NCI-H1105 (cell line): Measurements from ENCODE around the gene GRB10.
"Not testable (repeated sequence)": the region's sequence is repeated elsewhere in the genome, so short reads cannot be mapped to it uniquely, and the experiment has no call there.

Source experiments
- DNase-seq: peaks from one replicate; lab custom pipeline; 2025; lab: John Stamatoyannopoulos, UW

GRB10 gene

GRCh38 chr7:50607524-50608125 is 175.1 kb downstream of the GRB10 start:
- DNase-seq: no peak

- DNase-seq: no peak
Measured at GRCh38 chr7:50605059-50605458, 177.6 kb downstream of the GRB10 start.

GRCh38 chr7:50603287-50603686 is 179.4 kb downstream of the GRB10 start:
- no peak for DNase-seq

GRCh38 chr7:50599385-50599784 is 183.3 kb downstream of the GRB10 start:
- DNase-seq: no peak

GRCh38 chr7:50598460-50599343 is 184.0 kb downstream of the GRB10 start:
- no peak for DNase-seq

GRCh38 chr7:50596484-50596883 is 186.2 kb downstream of the GRB10 start:
- no peak for DNase-seq

- no peak for DNase-seq
Measured at GRCh38 chr7:50595491-50596102, 187.1 kb downstream of the GRB10 start.

- no peak for DNase-seq
Measured at GRCh38 chr7:50594734-50595485, 187.8 kb downstream of the GRB10 start.

- DNase-seq: no peak
Measured at GRCh38 chr7:50594136-50594535, 188.6 kb downstream of the GRB10 start.

- DNase-seq: no peak
Measured at GRCh38 chr7:50592940-50593339, 189.8 kb downstream of the GRB10 start.

- peak; percentile 25 for DNase-seq
Measured at GRCh38 chr7:50591480-50592438, 190.9 kb downstream of the GRB10 start.

GRCh38 chr7:50591098-50591479 is 191.6 kb downstream of the GRB10 start:
- no peak for DNase-seq

GRCh38 chr7:50590535-50590934 is 192.2 kb downstream of the GRB10 start:
- no peak for DNase-seq

- DNase-seq: no peak
Measured at GRCh38 chr7:50589364-50589763, 193.3 kb downstream of the GRB10 start.

GRCh38 chr7:50588937-50589336 is 193.8 kb downstream of the GRB10 start:
- no peak for DNase-seq

GRCh38 chr7:50587737-50588136 is 195.0 kb downstream of the GRB10 start:
- no peak for DNase-seq

- no peak for DNase-seq
Measured at GRCh38 chr7:50584793-50585408, 197.8 kb downstream of the GRB10 start.

- DNase-seq: no peak
Measured at GRCh38 chr7:50584386-50584785, 198.3 kb downstream of the GRB10 start.

GRCh38 chr7:50583295-50583694 is 199.4 kb downstream of the GRB10 start:
- DNase-seq: not testable (repeated sequence)

- not testable (repeated sequence) for DNase-seq
Measured at GRCh38 chr7:50582271-50582670, 200.4 kb downstream of the GRB10 start.

- not testable (repeated sequence) for DNase-seq
Measured at GRCh38 chr7:50580666-50581065, 202.0 kb downstream of the GRB10 start.
